ENCODE data around the gene ROR2. TPM values are rescaled to one million over a fixed set of nuclear protein-coding genes. Genes with fewer than 3 reads are reported as not detected.
A peak's percentile ranks its signal among the peaks of the same experiment; 100 is the strongest.
"Not testable (repeated sequence)": the region's sequence is repeated elsewhere in the genome, so short reads cannot be mapped to it uniquely, and the experiment has no call there.

The ROR2 gene
- under 1 TPM; 0.05 TPM for total RNA-seq

DNA sequence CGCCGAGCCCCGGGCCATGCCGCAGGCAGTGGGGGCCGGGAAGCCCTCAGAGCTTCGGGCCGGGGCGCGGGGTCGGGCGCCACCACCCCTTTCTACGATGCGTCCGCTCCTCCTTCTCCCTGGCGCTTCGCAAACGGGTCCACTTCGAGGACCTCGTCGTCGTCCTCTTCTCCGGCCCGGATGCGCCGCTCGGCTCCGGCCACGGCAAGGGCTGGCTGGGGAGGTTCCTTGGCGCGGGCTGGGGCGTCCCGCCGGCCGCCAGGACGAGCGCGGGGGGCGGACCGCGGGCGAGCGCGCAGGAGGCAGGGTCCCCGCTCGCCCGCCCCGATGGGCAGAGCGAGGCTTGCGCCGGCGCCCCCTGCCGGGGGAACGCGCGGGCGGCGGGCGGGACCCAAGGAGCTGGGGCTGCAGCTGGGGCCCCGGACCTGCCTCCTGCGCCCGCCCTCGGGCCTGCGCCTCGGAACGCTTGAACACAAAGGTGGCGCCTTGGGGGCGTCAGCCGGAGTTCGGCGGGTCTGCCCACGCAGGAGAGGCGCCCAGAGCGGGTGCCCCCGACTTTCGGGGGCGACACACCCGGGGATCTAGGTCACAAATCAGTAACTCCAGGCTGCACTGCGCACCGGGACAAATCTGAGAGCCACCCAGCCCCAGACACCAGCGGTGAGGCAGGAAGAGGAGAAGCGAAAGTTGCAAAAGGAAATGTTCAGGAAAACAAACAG, at the start of gene ROR2:
TSS of gene ROR2 (minus strand) at position 283 of the 719 bp plus-strand sequence.
- Mint-ChIP-seq H3K9me3 (ENCODE audit: insufficient read depth) (no peaks in the 10 kb centered on the region), H3K4me3 (peak within 1 kb of the TSS; percentile 72), H3K36me3 (ENCODE audit: low read depth) (peaks cover 2% of the 10 kb centered on the region), H3K27ac (no peak within 1 kb of the TSS), H3K4me1 (ENCODE audit: low read depth) (peaks cover 7% of the 10 kb centered on the region), H3K27me3 (ENCODE audit: low read depth) (peaks cover 62% of the 10 kb centered on the region)
- CTCF ChIA-PET = interaction anchor here (0.6 to 2.4 kb wide), 19 partner anchors 10 to 1103 kb away, joined by 3 to 12 read pairs (median 4); partner anchors contain the start of gene SPTLC1
- DNase-seq = peak; percentile 69
- peak; percentile 93 for ATAC-seq
- POLR2A ChIA-PET = no interaction called here

DNA sequence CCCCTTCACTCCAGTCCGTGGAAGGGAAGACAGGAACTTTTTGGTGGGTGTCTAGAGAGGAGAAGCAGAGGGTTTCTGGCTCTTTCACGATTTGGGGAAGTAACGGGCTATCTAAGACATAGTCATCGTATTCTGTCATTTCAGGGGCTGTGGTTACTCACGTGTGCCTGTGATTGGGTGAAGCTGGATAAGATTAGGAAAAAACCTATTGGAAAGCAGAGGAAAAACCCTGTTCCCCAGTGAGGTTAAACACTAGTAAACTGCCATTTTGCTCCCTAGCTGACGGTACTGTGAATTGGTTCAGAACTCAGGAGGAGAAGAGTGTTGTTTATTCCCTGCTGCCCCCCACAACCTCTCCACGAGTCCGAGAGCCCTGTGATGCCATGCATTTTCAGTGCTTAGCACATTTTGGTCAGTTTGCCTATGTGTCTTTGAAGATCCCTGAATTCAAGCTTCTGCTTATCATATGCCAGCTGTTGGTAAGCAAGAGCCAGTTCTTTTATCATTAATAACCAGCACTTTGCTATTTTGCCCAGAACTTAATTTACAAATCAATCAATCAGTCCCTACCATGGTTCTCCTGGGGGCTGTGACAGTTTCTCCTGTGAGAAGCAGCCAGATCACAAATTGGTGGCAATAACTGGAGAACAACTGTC, 45.1 kb upstream of the ROR2 start:
- no peak overlapping the region for H3K27ac Mint-ChIP-seq
- H3K4me1 Mint-ChIP-seq (ENCODE audit: low read depth) = no peaks in the 10 kb centered on the region
- H3K27me3 Mint-ChIP-seq (ENCODE audit: low read depth) = peaks cover 30% of the 10 kb centered on the region
- H3K36me3 Mint-ChIP-seq (ENCODE audit: low read depth) = no peaks in the 10 kb centered on the region
- no peak overlapping the region for H3K4me3 Mint-ChIP-seq
- POLR2A ChIA-PET = no interaction called here
- H3K9me3 Mint-ChIP-seq (ENCODE audit: insufficient read depth) = no peaks in the 10 kb centered on the region
- ATAC-seq = no peak
- CTCF ChIA-PET = no interaction called here
- no peak for DNase-seq

DNA sequence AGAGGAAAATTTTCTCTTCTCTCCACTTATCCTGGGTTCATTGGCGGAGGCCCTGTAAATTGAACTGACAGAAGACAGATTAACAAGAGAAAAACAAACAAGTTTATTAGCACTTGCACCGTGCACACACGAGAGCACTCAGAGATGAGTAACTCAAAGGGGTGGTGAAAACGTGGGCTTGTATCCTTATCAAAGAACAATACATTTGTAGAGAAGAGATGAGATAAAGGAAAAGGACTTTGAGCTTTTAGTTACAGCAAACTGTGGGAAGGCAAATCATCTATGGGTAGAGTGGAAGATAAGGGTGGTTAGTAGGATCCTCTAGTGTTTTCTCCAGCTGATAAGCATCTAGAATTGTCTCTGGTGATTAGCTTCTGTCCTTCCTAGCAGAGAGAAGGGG, 44.4 kb upstream of the ROR2 start:
- Mint-ChIP-seq H3K4me1 (ENCODE audit: low read depth) (no peaks in the 10 kb centered on the region), H3K4me3 (no peak overlapping the region), H3K27me3 (ENCODE audit: low read depth) (peaks cover 32% of the 10 kb centered on the region), H3K27ac (no peak overlapping the region), H3K9me3 (ENCODE audit: insufficient read depth) (no peaks in the 10 kb centered on the region), H3K36me3 (ENCODE audit: low read depth) (no peaks in the 10 kb centered on the region)
- ATAC-seq = no peak
- ChIA-PET POLR2A (no interaction called here), CTCF (no interaction called here)
- DNase-seq = no peak

GRCh38 chr9:91992461-91993041, 42.5 kb upstream of the ROR2 start:
- Mint-ChIP-seq H3K27me3 (ENCODE audit: low read depth) (peaks cover 24% of the 10 kb centered on the region), H3K27ac (no peak overlapping the region), H3K36me3 (ENCODE audit: low read depth) (no peaks in the 10 kb centered on the region), H3K4me1 (ENCODE audit: low read depth) (no peaks in the 10 kb centered on the region), H3K4me3 (no peak overlapping the region), H3K9me3 (ENCODE audit: insufficient read depth) (no peaks in the 10 kb centered on the region)
- ATAC-seq = no peak
- DNase-seq = no peak
- ChIA-PET POLR2A (no interaction called here), CTCF (no interaction called here)

GRCh38 chr9:91991721-91992341, 41.8 kb upstream of the ROR2 start:
- peaks cover 24% of the 10 kb centered on the region for H3K27me3 Mint-ChIP-seq (ENCODE audit: low read depth)
- no peak for ATAC-seq
- ChIA-PET CTCF (no interaction called here), POLR2A (no interaction called here)
- H3K4me3 Mint-ChIP-seq = no peak overlapping the region
- no peak overlapping the region for H3K27ac Mint-ChIP-seq
- no peak for DNase-seq
- no peaks in the 10 kb centered on the region for H3K36me3 Mint-ChIP-seq (ENCODE audit: low read depth)
- H3K4me1 Mint-ChIP-seq (ENCODE audit: low read depth) = no peaks in the 10 kb centered on the region
- H3K9me3 Mint-ChIP-seq (ENCODE audit: insufficient read depth) = no peaks in the 10 kb centered on the region

GRCh38 chr9:91986248-91986647, 36.2 kb upstream of the ROR2 start:
- ChIA-PET POLR2A (no interaction called here), CTCF (no interaction called here)
- no peaks in the 10 kb centered on the region for H3K4me1 Mint-ChIP-seq (ENCODE audit: low read depth)
- ATAC-seq = no peak
- H3K9me3 Mint-ChIP-seq (ENCODE audit: insufficient read depth) = peaks cover 5% of the 10 kb centered on the region
- no peak overlapping the region for H3K27ac Mint-ChIP-seq
- peaks cover 8% of the 10 kb centered on the region for H3K27me3 Mint-ChIP-seq (ENCODE audit: low read depth)
- no peak for DNase-seq
- no peaks in the 10 kb centered on the region for H3K36me3 Mint-ChIP-seq (ENCODE audit: low read depth)
- H3K4me3 Mint-ChIP-seq = no peak overlapping the region

- ATAC-seq = no peak
- peaks cover 8% of the 10 kb centered on the region for H3K27me3 Mint-ChIP-seq (ENCODE audit: low read depth)
- POLR2A ChIA-PET = no interaction called here
These were observed 35.7 kb upstream of the ROR2 start for GRCh38 chr9:91985692-91986091.

DNA sequence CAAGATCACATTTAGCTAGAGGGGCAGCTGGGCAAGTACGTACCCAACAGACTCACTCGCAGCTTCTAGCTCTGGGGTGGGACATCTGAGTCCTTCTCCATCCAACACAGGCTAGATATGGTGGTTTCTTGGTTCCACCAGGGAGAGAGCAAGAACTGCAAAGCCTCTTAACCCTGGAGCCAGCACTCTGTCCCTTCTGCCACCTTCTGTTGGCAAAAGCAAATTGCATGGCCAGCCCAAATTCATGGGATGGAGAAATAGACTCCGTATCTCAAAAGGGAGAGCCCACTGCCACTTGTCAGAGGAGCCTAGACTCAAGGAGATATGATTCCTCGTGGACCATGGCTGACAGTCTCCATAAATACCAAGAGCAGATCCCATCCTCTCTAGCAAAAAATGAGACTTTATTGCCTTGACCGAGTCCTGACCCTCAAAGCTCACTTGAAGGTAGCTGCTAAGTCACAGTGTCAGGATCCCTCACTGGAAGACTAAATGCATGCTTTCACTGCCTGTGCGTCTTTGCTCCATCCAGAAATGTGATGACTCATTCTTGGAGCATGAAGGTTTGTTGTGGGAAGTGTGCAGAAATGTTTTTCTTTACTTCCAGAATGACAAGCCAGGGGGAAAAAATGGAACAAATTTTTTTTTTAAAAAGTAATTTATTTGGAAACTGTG, 28.8 kb upstream of the ROR2 start:
- ChIA-PET CTCF (interaction anchor here (1.5 kb wide), 1 partner anchor 220 kb away, joined by 3 read pairs; no protein-coding TSS in a partner anchor), POLR2A (no interaction called here)
- H3K4me3 Mint-ChIP-seq = no peak overlapping the region
- ATAC-seq (no peak), DNase-seq (no peak)
- no peaks in the 10 kb centered on the region for H3K4me1 Mint-ChIP-seq (ENCODE audit: low read depth)
- H3K9me3 Mint-ChIP-seq (ENCODE audit: insufficient read depth) = peaks cover 13% of the 10 kb centered on the region
- H3K27ac Mint-ChIP-seq = no peak overlapping the region
- H3K27me3 Mint-ChIP-seq (ENCODE audit: low read depth) = no peaks in the 10 kb centered on the region
- H3K36me3 Mint-ChIP-seq (ENCODE audit: low read depth) = no peaks in the 10 kb centered on the region

More at GRCh38 chr9:91985692-91986091, 35.7 kb upstream of the ROR2 start:
- H3K27ac Mint-ChIP-seq = no peak overlapping the region
- no peaks in the 10 kb centered on the region for H3K36me3 Mint-ChIP-seq (ENCODE audit: low read depth)
- no peak for DNase-seq
- CTCF ChIA-PET = interaction anchor here (0.6 kb wide), 1 partner anchor 1114 kb away, joined by 3 read pairs; no protein-coding TSS in a partner anchor
- H3K4me1 Mint-ChIP-seq (ENCODE audit: low read depth) = no peaks in the 10 kb centered on the region
- H3K4me3 Mint-ChIP-seq = no peak overlapping the region
- H3K9me3 Mint-ChIP-seq (ENCODE audit: insufficient read depth) = peaks cover 10% of the 10 kb centered on the region

GRCh38 chr9:91975254-91975653, 25.2 kb upstream of the ROR2 start:
- peaks cover 12% of the 10 kb centered on the region for H3K27me3 Mint-ChIP-seq (ENCODE audit: low read depth)
- H3K27ac Mint-ChIP-seq; DNase-seq; H3K4me3 Mint-ChIP-seq; CTCF ChIA-PET; H3K36me3 Mint-ChIP-seq (ENCODE audit: low read depth); POLR2A ChIA-PET; ATAC-seq; H3K4me1 Mint-ChIP-seq (ENCODE audit: low read depth); H3K9me3 Mint-ChIP-seq (ENCODE audit: insufficient read depth): not testable (repeated sequence)

GRCh38 chr9:91972711-91973110, 22.7 kb upstream of the ROR2 start:
- Mint-ChIP-seq H3K4me3 (no peak overlapping the region), H3K4me1 (ENCODE audit: low read depth) (no peaks in the 10 kb centered on the region), H3K27ac (no peak overlapping the region), H3K9me3 (ENCODE audit: insufficient read depth) (no peaks in the 10 kb centered on the region), H3K27me3 (ENCODE audit: low read depth) (peaks cover 20% of the 10 kb centered on the region), H3K36me3 (ENCODE audit: low read depth) (no peaks in the 10 kb centered on the region)
- CTCF ChIA-PET = no interaction called here
- POLR2A ChIA-PET = no interaction called here
- ATAC-seq (no peak), DNase-seq (no peak)

DNA sequence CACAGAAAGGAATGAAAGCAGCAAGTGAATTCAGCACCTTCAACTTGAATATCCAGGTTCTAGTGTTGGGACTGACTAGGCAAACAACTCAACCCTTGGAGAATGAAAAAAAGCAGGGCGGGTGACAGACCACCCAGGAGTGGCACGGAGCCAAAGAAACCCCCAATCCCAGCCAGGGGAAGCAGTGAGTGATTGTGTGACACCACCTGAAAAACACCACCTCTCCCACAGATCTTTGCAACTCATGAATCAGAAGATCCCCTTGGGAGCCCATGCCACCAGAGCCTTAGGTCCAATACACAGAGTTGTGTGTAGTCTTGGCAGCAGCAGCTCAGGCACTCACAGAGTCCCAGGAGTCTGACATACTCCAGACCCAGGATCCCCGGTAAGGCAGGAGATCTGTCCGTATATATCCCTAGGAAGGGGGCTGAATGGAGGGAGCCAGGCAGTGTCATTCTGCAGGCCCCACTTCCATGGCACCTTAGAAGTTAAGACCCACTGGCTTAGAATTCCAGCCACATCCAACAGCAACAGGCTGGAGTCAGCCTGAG, 22.1 kb upstream of the ROR2 start:
- ATAC-seq (no peak), DNase-seq (no peak)
- Mint-ChIP-seq H3K9me3 (ENCODE audit: insufficient read depth) (no peaks in the 10 kb centered on the region), H3K36me3 (ENCODE audit: low read depth) (no peaks in the 10 kb centered on the region), H3K27me3 (ENCODE audit: low read depth) (peaks cover 23% of the 10 kb centered on the region), H3K4me1 (ENCODE audit: low read depth) (no peaks in the 10 kb centered on the region), H3K4me3 (no peak overlapping the region), H3K27ac (no peak overlapping the region)
- ChIA-PET POLR2A (no interaction called here), CTCF (no interaction called here)

Data from activated CD8-positive, alpha-beta T cell treated with anti-CD3 and anti-CD28 coated beads, Interleukin-2, amount 10 ng/mL, durations not matched to agents 7 days and 5 days (primary cell).